SW 1271 (cell line): Measurements from ENCODE around the gene COL12A1.
A peak's percentile ranks its signal among the peaks of the same experiment; 100 is the strongest.
"Not testable (repeated sequence)": the region's sequence is repeated elsewhere in the genome, so short reads cannot be mapped to it uniquely, and the experiment has no call there.

ENCODE experiments used
- DNase-seq, 2 experiments: peaks; one replicate each; lab custom pipeline; 2025; lab: John Stamatoyannopoulos, UW

COL12A1 gene

GRCh38 chr6:75211920-75212590, 6.2 kb upstream of the COL12A1 start:
- DNase-seq, result no peak

GRCh38 chr6:75210885-75211739, 5.3 kb upstream of the COL12A1 start:
- peak in 1 of 2 experiments; percentile 63 for DNase-seq

- DNase-seq, result no peak
These were observed 3.4 kb upstream of the COL12A1 start for GRCh38 chr6:75209184-75209723.

- peak; percentile 24 to 69 for DNase-seq
These were observed 2.7 kb upstream of the COL12A1 start for GRCh38 chr6:75208298-75209183.

GRCh38 chr6:75206576-75207342, 906 bp upstream of the COL12A1 start:
- DNase-seq, result no peak

- peak; percentile 5 to 34 for DNase-seq
These were observed 686 bp downstream of the COL12A1 start for GRCh38 chr6:75204959-75205775.

- peak; percentile 44 to 77 for DNase-seq
These were observed 1.5 kb downstream of the COL12A1 start for GRCh38 chr6:75204217-75204958.

- DNase-seq, result no peak
These were observed 2.1 kb downstream of the COL12A1 start for GRCh38 chr6:75203721-75204120.

- DNase-seq, result no peak
These were observed 3.1 kb downstream of the COL12A1 start for GRCh38 chr6:75202676-75203131.

- no peak for DNase-seq
These were observed 3.8 kb downstream of the COL12A1 start for GRCh38 chr6:75201901-75202672.

GRCh38 chr6:75201021-75201420, 4.8 kb downstream of the COL12A1 start:
- no peak for DNase-seq

- no peak for DNase-seq
These were observed 6.0 kb downstream of the COL12A1 start for GRCh38 chr6:75199889-75200288.

GRCh38 chr6:75196081-75196687, 9.7 kb downstream of the COL12A1 start:
- DNase-seq, result peak; percentile 12 to 26

GRCh38 chr6:75188221-75188925, 17.5 kb downstream of the COL12A1 start:
- DNase-seq, result no peak

GRCh38 chr6:75186581-75186980, 19.3 kb downstream of the COL12A1 start:
- DNase-seq, result not testable (repeated sequence)

GRCh38 chr6:75183099-75183541, 22.7 kb downstream of the COL12A1 start:
- DNase-seq, result no peak

- DNase-seq, result no peak
These were observed 25.0 kb downstream of the COL12A1 start for GRCh38 chr6:75180864-75181263.

- no peak for DNase-seq
These were observed 27.1 kb downstream of the COL12A1 start for GRCh38 chr6:75178757-75179156.
